DMS79 treated with DMSO at 0.1 percent for 48 hours (cell line): ENCODE measurements around the gene LUC7L.
"Not testable (repeated sequence)": the region's sequence is repeated elsewhere in the genome, so short reads cannot be mapped to it uniquely, and the experiment has no call there.

Experiments used
- DNase-seq: peaks from one replicate; lab custom pipeline; 2025; lab: John Stamatoyannopoulos, UW

Gene LUC7L

GRCh38 chr16:230351-230750, 1.1 kb upstream of the LUC7L start:
- DNase-seq, result not testable (repeated sequence)

- no peak for DNase-seq
Observed at GRCh38 chr16:229731-230281, 557 bp upstream of the LUC7L start.

GRCh38 chr16:228151-228851, 948 bp downstream of the LUC7L start:
- peak; percentile 25 for DNase-seq

GRCh38 chr16:220021-220420, 9.2 kb downstream of the LUC7L start:
- DNase-seq, result no peak

GRCh38 chr16:212999-213398, 16.2 kb downstream of the LUC7L start:
- no peak for DNase-seq

GRCh38 chr16:211631-212180, 17.5 kb downstream of the LUC7L start:
- DNase-seq, result not testable (repeated sequence)

GRCh38 chr16:209359-209758, 19.9 kb downstream of the LUC7L start:
- DNase-seq, result not testable (repeated sequence)

- not testable (repeated sequence) for DNase-seq
Observed at GRCh38 chr16:204046-204445, 25.2 kb downstream of the LUC7L start.

GRCh38 chr16:203246-203645, 26.0 kb downstream of the LUC7L start:
- no peak for DNase-seq

GRCh38 chr16:200388-200787, 28.9 kb downstream of the LUC7L start:
- no peak for DNase-seq

- DNase-seq, result no peak
Observed at GRCh38 chr16:194516-194915, 34.7 kb downstream of the LUC7L start.

GRCh38 chr16:193441-193840, 35.8 kb downstream of the LUC7L start:
- DNase-seq, result no peak

- DNase-seq, result no peak
Observed at GRCh38 chr16:192686-193085, 36.6 kb downstream of the LUC7L start.

- no peak for DNase-seq
Observed at GRCh38 chr16:191831-192230, 37.4 kb downstream of the LUC7L start.

GRCh38 chr16:189604-190186, 39.6 kb downstream of the LUC7L start:
- no peak for DNase-seq

GRCh38 chr16:188674-189073, 40.6 kb downstream of the LUC7L start:
- DNase-seq, result no peak

- no peak for DNase-seq
Observed at GRCh38 chr16:187330-187729, 41.9 kb downstream of the LUC7L start.

GRCh38 chr16:185691-186090, 43.6 kb downstream of the LUC7L start:
- no peak for DNase-seq

- no peak for DNase-seq
Observed at GRCh38 chr16:185213-185612, 44.0 kb downstream of the LUC7L start.

GRCh38 chr16:183005-183404, 46.2 kb downstream of the LUC7L start:
- no peak for DNase-seq

- DNase-seq, result no peak
Observed at GRCh38 chr16:181565-182021, 47.7 kb downstream of the LUC7L start.

- peak; percentile 51 for DNase-seq
Observed at GRCh38 chr16:180681-181564, 48.3 kb downstream of the LUC7L start.
